Neural cell (in vitro differentiated cells): ENCODE results near the gene MRPL53. TPM values are rescaled to one million over a fixed set of nuclear protein-coding genes. Genes with fewer than 3 reads are reported as not detected.
A peak's percentile ranks its signal among the peaks of the same experiment; 100 is the strongest.

Experiments used
- H2AFZ ChIP-seq: fragments of 200-600, 300-800 bp; sonication (generic), shearing (Covaris generic); 2 replicates; pipeline ENCODE4 v1.6.0; 2014; ENCODE audit warnings: low read depth, mild to moderate bottlenecking, antibody characterized with exemption, low read length, moderate library complexity
- H3F3A ChIP-seq: fragments of 200-600 bp; shearing (Covaris generic); 2 replicates; pipeline ENCODE4 v1.6.1; 2016; ENCODE audit warnings: mild to moderate bottlenecking, moderate library complexity, mixed read lengths, antibody characterized with exemption, low read length; ENCODE audit not compliant: insufficient read depth, poor library complexity, severe bottlenecking
- H3K27ac ChIP-seq: fragments of 200-600, 300-800 bp; sonication (generic), shearing (Covaris generic); 2 replicates; pipeline ENCODE4 v1.5.1; 2014; ENCODE audit warnings: mild to moderate bottlenecking, low read length, moderate library complexity
- H3K27me3 ChIP-seq: fragments of 300-800, 200-600 bp; sonication (generic), shearing (Covaris generic); 2 replicates; pipeline ENCODE4 v1.6.0; 2014; ENCODE audit warnings: mild to moderate bottlenecking, low read depth, low read length, moderate library complexity; ENCODE audit not compliant: insufficient read depth
- H3K36me3 ChIP-seq: fragments of 300-800, 200-600 bp; sonication (generic), shearing (Covaris generic); 2 replicates; pipeline ENCODE4 v1.5.1; 2014; ENCODE audit warnings: mild to moderate bottlenecking, antibody characterized with exemption, low read length, moderate library complexity; ENCODE audit not compliant: insufficient read depth
- H3K4me2 ChIP-seq: fragments of 300-800, 200-600 bp; sonication (generic), shearing (Covaris generic); 2 replicates; pipeline ENCODE4 v1.6.0; 2014; ENCODE audit warnings: mild to moderate bottlenecking, low read length
- H3K4me3 ChIP-seq: fragments of 300-800, 200-600 bp; sonication (generic), shearing (Covaris generic); 2 replicates; pipeline ENCODE4 v1.5.1; 2014; ENCODE audit warnings: mild to moderate bottlenecking, low read length, moderate library complexity
- H3K79me2 ChIP-seq: fragments of 200-600 bp; shearing (Covaris generic); replicated peaks from 2 replicates; pipeline ENCODE4 v1.6.0; 2014; ENCODE audit warnings: mild to moderate bottlenecking, low read length, moderate library complexity; ENCODE audit not compliant: insufficient read depth
- H3K9ac ChIP-seq: fragments of 300-800, 200-600 bp; sonication (generic), shearing (Covaris generic); 2 replicates; pipeline ENCODE4 v1.6.1; 2016; ENCODE audit warnings: mild to moderate bottlenecking, low read length, mixed read lengths
- H3K9me2 ChIP-seq: fragments of 200-600 bp; shearing (Covaris generic); 2 replicates; pipeline ENCODE4 v1.6.1; 2016; ENCODE audit warnings: mild to moderate bottlenecking, low read length, mixed read lengths; ENCODE audit not compliant: insufficient read depth
- H3K9me3 ChIP-seq: fragments of 200-600, 300-800 bp; sonication (generic), shearing (Covaris generic); 2 replicates; pipeline ENCODE4 v1.6.1; 2016; ENCODE audit warnings: mild to moderate bottlenecking, mixed run types, low read length, moderate library complexity, mixed read lengths
- H4K20me1 ChIP-seq: fragments of 200-600 bp; shearing (Covaris generic); 2 replicates; pipeline ENCODE4 v1.6.1; 2016; ENCODE audit warnings: mild to moderate bottlenecking, mixed run types; ENCODE audit not compliant: insufficient read depth
- EP300 ChIP-seq: fragments of 450-650 bp; conservative IDR thresholded peaks from 2 replicates; pipeline ENCODE4 v1.6.1; 2014; ENCODE audit warnings: antibody characterized with exemption, mild to moderate bottlenecking, moderate library complexity; ENCODE audit not compliant: poor library complexity, severe bottlenecking
- EZH2 ChIP-seq: fragments of 200-600, 300-800 bp; shearing (Covaris generic), sonication (generic); IDR thresholded peaks from 2 replicates; pipeline ENCODE4 v1.6.1; 2014; ENCODE audit warnings: antibody characterized with exemption, low read length, borderline replicate concordance, mild to moderate bottlenecking; ENCODE audit not compliant: insufficient read depth, poor library complexity, severe bottlenecking
- MXI1 ChIP-seq: fragments of 450-650 bp; conservative IDR thresholded peaks from 2 replicates; pipeline ENCODE4 v1.6.1; 2014; ENCODE audit warnings: antibody characterized with exemption, mild to moderate bottlenecking; ENCODE audit not compliant: poor library complexity, severe bottlenecking
- POLR2AphosphoS5 ChIP-seq: IDR thresholded peaks from 2 replicates; pipeline ENCODE4 v1.6.1; 2012
- RAD21 ChIP-seq: fragments of 450-650 bp; conservative IDR thresholded peaks from 2 replicates; pipeline ENCODE4 v1.6.1; 2014; ENCODE audit warnings: antibody characterized with exemption, mild to moderate bottlenecking, moderate library complexity
- SMC3 ChIP-seq: fragments of 450-650 bp; conservative IDR thresholded peaks from 2 replicates; pipeline ENCODE4 v1.6.1; 2014; ENCODE audit warnings: antibody characterized with exemption, mild to moderate bottlenecking, moderate library complexity; ENCODE audit not compliant: poor library complexity
- TAF1 ChIP-seq: IDR thresholded peaks from 2 replicates; pipeline ENCODE4 v1.6.1; 2012; ENCODE audit warnings: low read depth
- polyA plus RNA-seq: library from polyadenylated mRNA; depleted of rRNA; stranded (reverse); fragments of >200 nt; gene quantifications from 2 replicates; pipeline ENCODE4 v1.2.3, GENCODE V29; 2014
- TF ChIP-seq, protein P1 (sequence below): fragments of 450-650 bp; IDR thresholded peaks from 2 replicates; pipeline ENCODE4 v1.5.1; 2014; ENCODE audit warnings: antibody characterized with exemption, mild to moderate bottlenecking, moderate library complexity; ENCODE audit not compliant: poor library complexity, severe bottlenecking

The MRPL53 gene
- polyA plus RNA-seq, 1 donor from 2014 or later: 28.0 TPM

DNA sequence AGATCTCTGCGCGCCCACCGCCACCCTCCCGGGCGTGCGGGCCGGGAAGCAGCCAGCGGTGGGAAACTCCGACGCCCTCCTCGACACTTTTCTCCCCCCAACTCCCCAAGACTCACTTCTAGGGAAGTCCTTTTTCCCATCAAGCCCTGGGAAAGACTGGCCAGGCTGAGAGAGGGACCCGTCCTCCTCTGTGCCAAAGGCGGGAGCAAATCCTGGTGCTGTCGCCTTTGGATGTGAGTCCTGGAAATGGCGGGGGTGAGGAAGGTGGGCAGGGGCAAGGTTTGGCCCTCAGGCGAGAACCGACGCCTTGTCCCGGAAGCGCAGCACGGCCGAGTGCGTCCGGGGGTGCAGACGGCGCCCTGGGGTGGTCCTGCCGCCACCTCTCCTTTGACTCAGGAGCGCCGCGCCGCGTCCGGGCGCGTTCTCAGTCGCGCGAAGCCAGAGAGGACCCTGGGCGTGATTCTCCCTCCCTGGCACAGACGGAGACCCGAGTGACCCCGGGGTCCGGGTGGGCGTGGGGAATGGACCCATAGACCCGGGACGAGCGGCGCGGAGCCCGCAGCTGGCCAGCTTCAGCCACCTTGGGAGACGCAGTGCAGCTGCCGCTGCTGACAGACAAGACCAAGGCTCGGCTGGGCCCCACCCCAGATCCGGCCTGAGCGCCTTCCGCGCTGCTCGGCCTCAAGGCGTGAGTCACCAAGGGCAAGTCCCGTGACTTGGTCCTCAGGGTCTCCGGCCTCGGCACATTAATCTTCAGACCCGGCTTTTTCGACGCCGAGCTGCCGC lies 30.4 kb upstream of the MRPL53 start:
- TF ChIP-seq, protein P1, sequence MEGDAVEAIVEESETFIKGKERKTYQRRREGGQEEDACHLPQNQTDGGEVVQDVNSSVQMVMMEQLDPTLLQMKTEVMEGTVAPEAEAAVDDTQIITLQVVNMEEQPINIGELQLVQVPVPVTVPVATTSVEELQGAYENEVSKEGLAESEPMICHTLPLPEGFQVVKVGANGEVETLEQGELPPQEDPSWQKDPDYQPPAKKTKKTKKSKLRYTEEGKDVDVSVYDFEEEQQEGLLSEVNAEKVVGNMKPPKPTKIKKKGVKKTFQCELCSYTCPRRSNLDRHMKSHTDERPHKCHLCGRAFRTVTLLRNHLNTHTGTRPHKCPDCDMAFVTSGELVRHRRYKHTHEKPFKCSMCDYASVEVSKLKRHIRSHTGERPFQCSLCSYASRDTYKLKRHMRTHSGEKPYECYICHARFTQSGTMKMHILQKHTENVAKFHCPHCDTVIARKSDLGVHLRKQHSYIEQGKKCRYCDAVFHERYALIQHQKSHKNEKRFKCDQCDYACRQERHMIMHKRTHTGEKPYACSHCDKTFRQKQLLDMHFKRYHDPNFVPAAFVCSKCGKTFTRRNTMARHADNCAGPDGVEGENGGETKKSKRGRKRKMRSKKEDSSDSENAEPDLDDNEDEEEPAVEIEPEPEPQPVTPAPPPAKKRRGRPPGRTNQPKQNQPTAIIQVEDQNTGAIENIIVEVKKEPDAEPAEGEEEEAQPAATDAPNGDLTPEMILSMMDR: peak; percentile 33
- TF ChIP-seq EZH2: peak; percentile 46
- TF ChIP-seq SMC3: no peak
- no peak for TF ChIP-seq MXI1
- H3K27me3 ChIP-seq: peaks cover 80% of the 10 kb centered on the region
- H3K4me3 ChIP-seq: peak overlapping the region; percentile 30
- peaks cover 6% of the 10 kb centered on the region for H3K79me2 ChIP-seq
- no peak overlapping the region for H3K4me2 ChIP-seq
- H3K9me3 ChIP-seq: no peaks in the 10 kb centered on the region
- H3K27ac ChIP-seq: no peak overlapping the region
- no peak overlapping the region for H2AFZ ChIP-seq
- H3K9ac ChIP-seq: no peak overlapping the region
- peaks cover 7% of the 10 kb centered on the region for H3K36me3 ChIP-seq
- no peaks in the 10 kb centered on the region for H4K20me1 ChIP-seq
- H3F3A ChIP-seq: no peaks in the 10 kb centered on the region
- H3K9me2 ChIP-seq: no peaks in the 10 kb centered on the region

DNA sequence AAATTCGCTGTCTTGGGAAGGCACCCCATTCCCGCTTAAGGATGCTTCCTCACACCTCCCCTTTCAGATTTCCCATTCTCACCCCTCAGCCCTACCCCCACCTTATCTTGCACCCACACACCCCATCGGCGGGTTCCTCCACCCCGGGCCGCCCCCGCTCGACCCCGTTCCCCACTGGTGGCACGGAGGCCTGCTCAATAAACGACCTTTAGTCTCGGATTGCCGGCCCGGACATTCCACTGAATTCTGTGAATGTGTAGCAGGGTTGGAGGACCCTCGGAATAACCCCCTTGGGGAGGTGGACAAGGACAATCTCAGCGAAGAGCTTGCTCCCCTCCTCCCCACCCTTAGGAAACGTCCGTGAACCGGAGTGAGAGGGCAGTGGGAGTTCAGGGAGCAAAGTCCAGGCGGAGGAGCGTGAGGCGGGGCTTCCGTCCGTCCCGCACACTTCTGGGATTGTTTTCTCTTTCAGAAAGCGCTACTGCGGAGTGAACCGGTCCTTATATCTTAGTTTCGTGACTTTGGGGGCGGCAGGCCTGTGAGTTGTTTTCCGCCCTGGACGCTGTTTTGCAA lies 29.8 kb upstream of the MRPL53 start:
- H3K27me3 ChIP-seq: peaks cover 87% of the 10 kb centered on the region
- no peak for TF ChIP-seq POLR2AphosphoS5
- peak; percentile 61 for TF ChIP-seq EZH2
- H3K27ac ChIP-seq: no peak overlapping the region
- H4K20me1 ChIP-seq: no peaks in the 10 kb centered on the region
- no peaks in the 10 kb centered on the region for H3K9me3 ChIP-seq
- H3K36me3 ChIP-seq: peaks cover 7% of the 10 kb centered on the region
- H2AFZ ChIP-seq: no peak overlapping the region
- no peak overlapping the region for H3K4me3 ChIP-seq
- no peaks in the 10 kb centered on the region for H3F3A ChIP-seq
- no peaks in the 10 kb centered on the region for H3K9me2 ChIP-seq
- no peak overlapping the region for H3K9ac ChIP-seq
- peaks cover 6% of the 10 kb centered on the region for H3K79me2 ChIP-seq
- H3K4me2 ChIP-seq: no peak overlapping the region

DNA sequence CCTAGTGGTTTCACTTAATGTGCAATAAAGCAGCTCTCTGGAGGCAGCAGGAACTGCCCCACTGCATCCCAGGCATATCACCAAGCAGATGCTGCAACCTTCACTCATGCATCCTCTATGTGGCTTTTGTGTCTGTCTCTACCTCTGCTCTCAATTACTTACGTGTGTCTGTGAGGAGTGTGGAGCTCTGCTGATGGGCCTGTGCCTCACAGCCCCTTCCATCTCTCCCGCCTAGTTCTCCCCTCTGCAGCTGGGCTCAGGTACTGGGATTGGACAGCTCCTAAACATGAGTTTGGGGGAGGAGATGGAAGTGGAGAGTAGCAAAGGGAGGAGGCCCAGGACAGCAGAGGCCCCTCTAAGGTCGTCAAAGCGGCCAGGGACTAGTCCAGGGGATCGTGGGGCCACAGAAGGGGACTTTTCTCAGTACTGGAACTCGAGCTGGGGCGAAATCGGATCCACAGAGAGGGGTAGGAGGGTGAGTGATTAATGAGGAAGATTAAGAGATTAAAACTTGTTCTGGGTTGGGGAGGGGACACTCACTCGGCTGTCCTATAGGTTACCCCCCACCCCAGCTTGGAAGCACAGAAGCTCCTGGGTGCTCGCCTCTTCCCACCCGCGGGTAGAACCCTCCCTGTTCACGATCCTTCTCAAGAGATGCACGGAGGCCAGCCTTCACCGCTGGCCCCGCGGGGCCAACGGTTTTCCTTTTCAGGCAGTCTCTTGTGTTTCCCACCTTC lies 29.0 kb upstream of the MRPL53 start:
- Histone ChIP-seq H3K36me3 (peaks cover 7% of the 10 kb centered on the region), H3K9me2 (no peaks in the 10 kb centered on the region), H3K9me3 (no peaks in the 10 kb centered on the region), H2AFZ (no peak overlapping the region), H3K27me3 (peaks cover 94% of the 10 kb centered on the region), H3K9ac (no peak overlapping the region), H3K27ac (no peak overlapping the region), H3K4me3 (no peak overlapping the region), H3K79me2 (peaks cover under 1% of the 10 kb centered on the region), H3K4me2 (no peak overlapping the region), H3F3A (no peaks in the 10 kb centered on the region), H4K20me1 (no peaks in the 10 kb centered on the region)
- no peak for TF ChIP-seq EP300
- TF ChIP-seq SMC3: no peak
- no peak for TF ChIP-seq POLR2AphosphoS5
- no peak for TF ChIP-seq TAF1
- TF ChIP-seq MXI1: no peak
- TF ChIP-seq RAD21: no peak
